ENCODE measurements around the gene WDR37. TPM values are rescaled to one million over a fixed set of nuclear protein-coding genes. Genes with fewer than 3 reads are reported as not detected.

Gene WDR37
- total and polyA plus RNA-seq, 10 of the 15 experiments (the other 5 are each of a cell fraction or from before 2014, with no cell fraction given): 1.9 to 11.1 (median 7.1) TPM

DNA sequence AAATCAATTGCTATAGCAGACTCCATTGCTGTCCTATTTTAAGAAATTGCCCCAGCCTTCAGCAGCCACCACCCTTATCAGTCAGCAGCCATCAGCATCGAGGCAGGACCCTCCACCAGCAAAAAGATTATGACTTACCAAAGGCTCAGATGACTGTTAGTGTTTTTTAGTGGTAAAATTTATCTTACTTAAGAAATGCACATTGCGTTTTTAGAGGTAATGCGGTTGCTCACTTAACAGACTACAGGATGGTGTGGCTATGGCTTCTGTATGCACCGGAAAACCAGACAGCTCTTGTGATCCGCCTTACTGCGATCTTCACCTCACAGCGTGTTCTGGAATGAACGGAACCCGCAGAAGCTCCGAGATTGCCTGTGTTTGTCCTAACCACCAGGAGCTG is 58.1 kb downstream of the WDR37 start (continued):
- TF ChIP-seq NR2C2 (IDR thresholded peaks at IDR 0.05; ENCODE audit: borderline replicate concordance, control insufficient read depth, insufficient read length, low read depth) (no peak), NFYA (IDR thresholded peaks at IDR 0.05; ENCODE audit: borderline replicate concordance, low read depth, low read length) (no peak), RB1 (IDR thresholded peaks at IDR 0.05; ENCODE audit: borderline replicate concordance) (no peak), BMI1 (IDR thresholded peaks at IDR 0.05; ENCODE audit: borderline replicate concordance) (no peak)
- TF ChIP-seq, protein P1, sequence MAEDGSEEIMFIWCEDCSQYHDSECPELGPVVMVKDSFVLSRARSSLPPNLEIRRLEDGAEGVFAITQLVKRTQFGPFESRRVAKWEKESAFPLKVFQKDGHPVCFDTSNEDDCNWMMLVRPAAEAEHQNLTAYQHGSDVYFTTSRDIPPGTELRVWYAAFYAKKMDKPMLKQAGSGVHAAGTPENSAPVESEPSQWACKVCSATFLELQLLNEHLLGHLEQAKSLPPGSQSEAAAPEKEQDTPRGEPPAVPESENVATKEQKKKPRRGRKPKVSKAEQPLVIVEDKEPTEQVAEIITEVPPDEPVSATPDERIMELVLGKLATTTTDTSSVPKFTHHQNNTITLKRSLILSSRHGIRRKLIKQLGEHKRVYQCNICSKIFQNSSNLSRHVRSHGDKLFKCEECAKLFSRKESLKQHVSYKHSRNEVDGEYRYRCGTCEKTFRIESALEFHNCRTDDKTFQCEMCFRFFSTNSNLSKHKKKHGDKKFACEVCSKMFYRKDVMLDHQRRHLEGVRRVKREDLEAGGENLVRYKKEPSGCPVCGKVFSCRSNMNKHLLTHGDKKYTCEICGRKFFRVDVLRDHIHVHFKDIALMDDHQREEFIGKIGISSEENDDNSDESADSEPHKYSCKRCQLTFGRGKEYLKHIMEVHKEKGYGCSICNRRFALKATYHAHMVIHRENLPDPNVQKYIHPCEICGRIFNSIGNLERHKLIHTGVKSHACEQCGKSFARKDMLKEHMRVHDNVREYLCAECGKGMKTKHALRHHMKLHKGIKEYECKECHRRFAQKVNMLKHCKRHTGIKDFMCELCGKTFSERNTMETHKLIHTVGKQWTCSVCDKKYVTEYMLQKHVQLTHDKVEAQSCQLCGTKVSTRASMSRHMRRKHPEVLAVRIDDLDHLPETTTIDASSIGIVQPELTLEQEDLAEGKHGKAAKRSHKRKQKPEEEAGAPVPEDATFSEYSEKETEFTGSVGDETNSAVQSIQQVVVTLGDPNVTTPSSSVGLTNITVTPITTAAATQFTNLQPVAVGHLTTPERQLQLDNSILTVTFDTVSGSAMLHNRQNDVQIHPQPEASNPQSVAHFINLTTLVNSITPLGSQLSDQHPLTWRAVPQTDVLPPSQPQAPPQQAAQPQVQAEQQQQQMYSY (CRISPR knock-in tag; IDR thresholded peaks at IDR 0.05): no peak

GRCh38 chr10:1114719-1115606 is 58.8 kb downstream of the WDR37 start:
- RAD21 ChIA-PET (ENCODE audit: unreplicated experiment): no interaction called here
- Histone ChIP-seq H3K9me3 (replicated peaks; ENCODE audit: control insufficient read depth, insufficient read depth, low read length) (no peaks in the 10 kb centered on the region), H3K4me1 (ENCODE audit: control insufficient read depth, insufficient read depth, low read length) (no peaks in the 10 kb centered on the region; the same call in 1 of the 2 replicates), H3K27ac (ENCODE audit: control insufficient read depth, insufficient read depth) (no peak overlapping the region), H4K20me1 (ENCODE audit: control insufficient read depth, insufficient read depth) (no peaks in the 10 kb centered on the region), H3K36me3 (ENCODE audit: control insufficient read depth in 2 of 2, insufficient read depth in 2 of 2, low read length in 1 of 2) (peaks cover 17 to 33% of the 10 kb centered on the region in 2 experiments; a peak in 3 of 4 replicates), H3K9ac (ENCODE audit: control insufficient read depth, insufficient read depth, low read length) (no peak overlapping the region), H3K79me2 (ENCODE audit: control insufficient read depth, insufficient read depth, low read length) (no peaks in the 10 kb centered on the region), H3K4me2 (ENCODE audit: control insufficient read depth, insufficient read depth) (no peak overlapping the region), H2AFZ (ENCODE audit: control insufficient read depth, low read depth, low read length) (no peak overlapping the region), H3K4me3 (no peak overlapping the region), H3K27me3 (replicated peaks in 1 of 2; ENCODE audit: control insufficient read depth in 2 of 2, insufficient read depth in 2 of 2, low read length in 1 of 2) (no peaks in the 10 kb centered on the region)
- CTCF ChIA-PET: no interaction called here
- no peak for FAIRE-seq
- no peak for DNase-seq (ENCODE audit: low read depth, low spot score)
- BruUV-seq (replicated peaks): no TSS peak
- POLR2A ChIA-PET: no interaction called here
- intact Hi-C loops (cut with micrococcal nuclease; ENCODE audit: unreplicated experiment): no loop called here
- no peak for ATAC-seq
- in situ Hi-C loops (cut with MboI): no loop called here
- SMC1A ChIA-PET (ENCODE audit: uncharacterized antibody, unreplicated experiment): no interaction called here
- 89% methylated on average over 12 of the region's 12 CpGs for WGBS (ENCODE audit: insufficient coverage, insufficient replicate concordance, low lambda C conversion rate, missing lambda C conversion rate)
- TF ChIP-seq MTA3 (IDR thresholded peaks at IDR 0.05; ENCODE audit: borderline replicate concordance, low read length) (no peak), FOXK2 (IDR thresholded peaks at IDR 0.05) (no peak), JUNB (IDR thresholded peaks at IDR 0.05) (no peak)
- TF ChIP-seq, protein P2, sequence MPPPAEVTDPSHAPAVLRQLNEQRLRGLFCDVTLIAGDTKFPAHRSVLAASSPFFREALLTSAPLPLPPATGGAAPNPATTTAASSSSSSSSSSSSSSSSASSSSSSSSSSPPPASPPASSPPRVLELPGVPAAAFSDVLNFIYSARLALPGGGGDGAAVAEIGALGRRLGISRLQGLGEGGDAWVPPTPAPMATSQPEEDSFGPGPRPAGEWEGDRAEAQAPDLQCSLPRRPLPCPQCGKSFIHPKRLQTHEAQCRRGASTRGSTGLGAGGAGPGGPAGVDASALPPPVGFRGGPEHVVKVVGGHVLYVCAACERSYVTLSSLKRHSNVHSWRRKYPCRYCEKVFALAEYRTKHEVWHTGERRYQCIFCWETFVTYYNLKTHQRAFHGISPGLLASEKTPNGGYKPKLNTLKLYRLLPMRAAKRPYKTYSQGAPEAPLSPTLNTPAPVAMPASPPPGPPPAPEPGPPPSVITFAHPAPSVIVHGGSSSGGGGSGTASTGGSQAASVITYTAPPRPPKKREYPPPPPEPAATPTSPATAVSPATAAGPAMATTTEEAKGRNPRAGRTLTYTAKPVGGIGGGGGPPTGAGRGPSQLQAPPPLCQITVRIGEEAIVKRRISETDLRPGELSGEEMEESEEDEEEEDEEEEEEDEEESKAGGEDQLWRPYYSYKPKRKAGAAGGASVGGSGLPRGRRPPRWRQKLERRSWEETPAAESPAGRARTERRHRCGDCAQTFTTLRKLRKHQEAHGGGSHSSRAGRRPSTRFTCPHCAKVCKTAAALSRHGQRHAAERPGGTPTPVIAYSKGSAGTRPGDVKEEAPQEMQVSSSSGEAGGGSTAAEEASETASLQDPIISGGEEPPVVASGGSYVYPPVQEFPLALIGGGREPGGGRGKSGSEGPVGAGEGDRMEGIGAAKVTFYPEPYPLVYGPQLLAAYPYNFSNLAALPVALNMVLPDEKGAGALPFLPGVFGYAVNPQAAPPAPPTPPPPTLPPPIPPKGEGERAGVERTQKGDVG (CRISPR knock-in tag; IDR thresholded peaks at IDR 0.05): no peak

All from GM12878 (cell line).